H1 (cell line): ENCODE data around the gene PDZRN3. TPM values are rescaled to one million over a fixed set of nuclear protein-coding genes. Genes with fewer than 3 reads are reported as not detected.

Experiments
- CTCF ChIA-PET: fragments of 300-600 bp; sonication (Branson Sonifier 250); formaldehyde crosslinking; loops from one replicate; lab custom pipeline; 2021; ENCODE audit not compliant: partially characterized antibody; lab: Charles Lee
- POLR2A ChIA-PET: fragments of 300-600 bp; sonication (Branson Sonifier 250); formaldehyde crosslinking; loops from one replicate; lab custom pipeline; 2021; ENCODE audit warnings: inconsistent platforms; ENCODE audit not compliant: partially characterized antibody; lab: Charles Lee
- DNase-seq, 2 experiments: peaks; one replicate each; pipeline versions ENCODE4 v3.0.0 to v3.0.0-alpha.2; 2010 to 2022; ENCODE audit warnings: low spot score in 2 of 2, low read depth in 1 of 2, mixed read lengths in 1 of 2
- FAIRE-seq: peaks from 2 replicates; lab custom pipeline; 2011; peaks lifted over from hg19 to GRCh38; lab: Jason Lieb, UNC
- H2AFZ ChIP-seq: 2 replicates; pipeline ENCODE4 v1.8.1; 2012; ENCODE audit warnings: low read length, inconsistent platforms
- H2AK5ac ChIP-seq: 2 replicates; pipeline ENCODE4 v1.6.1; 2013; ENCODE audit warnings: low read depth, low read length
- H2BK120ac ChIP-seq: replicated peaks from 2 replicates; pipeline ENCODE3; 2013; ENCODE audit warnings: low read depth, low read length, inconsistent platforms
- H2BK12ac ChIP-seq: 2 replicates; pipeline ENCODE4 v1.6.1; 2013; ENCODE audit warnings: low read depth, low read length
- H2BK15ac ChIP-seq: 2 replicates; pipeline ENCODE4 v1.6.1; 2013; ENCODE audit warnings: low read length
- H2BK20ac ChIP-seq: 2 replicates; pipeline ENCODE4 v1.6.1; 2013; ENCODE audit warnings: low read length
- H2BK5ac ChIP-seq: 2 replicates; pipeline ENCODE4 v1.6.1; 2013; ENCODE audit warnings: low read depth, low read length
- H3K14ac ChIP-seq: 2 replicates; pipeline ENCODE4 v1.6.1; 2013; ENCODE audit warnings: inconsistent platforms; ENCODE audit not compliant: insufficient read length
- H3K18ac ChIP-seq: 2 replicates; pipeline ENCODE4 v1.6.1; 2013; ENCODE audit warnings: low read length; ENCODE audit errors: extremely low read depth
- H3K23ac ChIP-seq: 2 replicates; pipeline ENCODE4 v1.6.1; 2013; ENCODE audit warnings: inconsistent platforms; ENCODE audit not compliant: insufficient read length
- H3K23me2 ChIP-seq: 2 replicates; pipeline ENCODE4 v1.6.1; 2013; ENCODE audit warnings: low read depth, low read length
- H3K27ac ChIP-seq: 2 replicates; pipeline ENCODE4 v1.6.1; 2011; ENCODE audit warnings: low read depth, low read length, inconsistent platforms
- H3K27me3 ChIP-seq, 4 experiments: replicated peaks in 1 of 4; 1 replicate in 1 of 4; 2 replicates in 3 of 4; pipeline versions ENCODE4 v1.6.1 to v1.8.1; 2011 to 2013; ENCODE audit warnings: low read length in 3 of 4, mild to moderate bottlenecking in 3 of 4, inconsistent platforms in 2 of 4, mixed read lengths in 2 of 4, moderate library complexity in 1 of 4; ENCODE audit not compliant: control insufficient read depth in 3 of 4, insufficient read depth in 3 of 4; ENCODE audit errors: extremely low read depth in 1 of 4
- H3K36me3 ChIP-seq, 4 experiments: 2 replicates each; pipeline versions ENCODE4 v1.6.1 to v1.8.1; 2011 to 2013; ENCODE audit warnings: mild to moderate bottlenecking in 4 of 4, low read length in 3 of 4, moderate library complexity in 2 of 4, control low read depth in 1 of 4, inconsistent platforms in 1 of 4; ENCODE audit not compliant: insufficient read depth in 4 of 4, control insufficient read depth in 2 of 4
- H3K4ac ChIP-seq: replicated peaks from 2 replicates; pipeline ENCODE3; 2013; ENCODE audit warnings: low read length, low read depth, mixed read lengths, inconsistent platforms; ENCODE audit not compliant: insufficient read length
- H3K4me1 ChIP-seq, 4 experiments: replicated peaks in 1 of 4; 1 replicate in 1 of 4; 2 replicates in 3 of 4; pipeline versions ENCODE4 v1.6.1 to v1.8.1; 2011 to 2013; ENCODE audit warnings: low read length in 3 of 4, inconsistent platforms in 2 of 4, mixed read lengths in 1 of 4; ENCODE audit not compliant: insufficient read depth in 4 of 4, control insufficient read depth in 3 of 4
- H3K4me2 ChIP-seq, 2 experiments: 2 replicates each; pipeline versions ENCODE4 v1.6.1 to v1.8.1; 2011 to 2013; ENCODE audit warnings: low read depth in 2 of 2, low read length in 2 of 2, control low read depth in 1 of 2, inconsistent platforms in 1 of 2, mild to moderate bottlenecking in 1 of 2; ENCODE audit not compliant: insufficient read depth in 1 of 2
- H3K4me3 ChIP-seq, 4 experiments: fragments of 200-600, 300-600 bp in 1 of 4; sonication (generic), shearing (Covaris generic), sonication (Bioruptor Twin) in 1 of 4; 2 replicates each; pipeline versions ENCODE4 v1.5.1 to v1.8.1; 2011 to 2016; ENCODE audit warnings: low read length in 4 of 4, low read depth in 3 of 4, control low read depth in 2 of 4, inconsistent platforms in 2 of 4, mild to moderate bottlenecking in 2 of 4, mixed read lengths in 1 of 4, moderate library complexity in 1 of 4; ENCODE audit not compliant: insufficient read depth in 2 of 4; ENCODE audit errors: extremely low read depth in 1 of 4
- H3K56ac ChIP-seq: replicated peaks from 2 replicates; pipeline ENCODE3; 2013; ENCODE audit warnings: low read depth, mild to moderate bottlenecking, mixed read lengths, low read length, inconsistent platforms; ENCODE audit not compliant: insufficient read length
- H3K79me1 ChIP-seq: 2 replicates; pipeline ENCODE4 v1.6.1; 2013; ENCODE audit warnings: low read depth, low read length, control low read depth
- H3K79me2 ChIP-seq, 2 experiments: 2 replicates each; pipeline versions ENCODE4 v1.6.1 to v1.8.1; 2012 to 2013; ENCODE audit warnings: low read length in 2 of 2, mild to moderate bottlenecking in 2 of 2, inconsistent platforms in 1 of 2; ENCODE audit not compliant: insufficient read depth in 2 of 2, control insufficient read depth in 1 of 2
- H3K9ac ChIP-seq, 4 experiments: replicated peaks in 1 of 4; 1 replicate in 1 of 4; 2 replicates in 3 of 4; pipeline versions ENCODE4 v1.6.1 to v1.8.1; 2011 to 2013; ENCODE audit warnings: low read depth in 3 of 4, low read length in 3 of 4, control low read depth in 2 of 4, mild to moderate bottlenecking in 2 of 4, moderate library complexity in 2 of 4, inconsistent platforms in 1 of 4; ENCODE audit errors: extremely low read depth in 1 of 4
- H3K9me3 ChIP-seq, 2 experiments: 2 replicates each; pipeline versions ENCODE4 v1.6.1 to v1.8.1; 2012 to 2013; ENCODE audit warnings: mild to moderate bottlenecking in 2 of 2, moderate library complexity in 2 of 2, control low read depth in 1 of 2, inconsistent platforms in 1 of 2, low read depth in 1 of 2, low read length in 1 of 2, mixed read lengths in 1 of 2; ENCODE audit not compliant: insufficient read depth in 2 of 2
- H4K20me1 ChIP-seq, 2 experiments: replicated peaks in 1 of 2; 2 replicates each; pipeline versions ENCODE3 to v1.8.1; 2011 to 2013; ENCODE audit warnings: inconsistent platforms in 2 of 2, low read length in 2 of 2, mild to moderate bottlenecking in 1 of 2; ENCODE audit not compliant: insufficient read depth in 2 of 2, control insufficient read depth in 1 of 2
- H4K5ac ChIP-seq: 2 replicates; pipeline ENCODE4 v1.6.1; 2013; ENCODE audit warnings: low read length, low read depth, mixed read lengths, inconsistent platforms; ENCODE audit not compliant: insufficient read length
- H4K8ac ChIP-seq: 2 replicates; pipeline ENCODE4 v1.8.0; 2013; ENCODE audit warnings: mild to moderate bottlenecking, moderate library complexity, low read length, inconsistent platforms; ENCODE audit not compliant: insufficient read depth; ENCODE audit errors: extremely low read depth
- H4K91ac ChIP-seq: replicated peaks from 2 replicates; pipeline ENCODE3; 2013; ENCODE audit warnings: low read length, mixed read lengths, inconsistent platforms; ENCODE audit not compliant: insufficient read length
- BCL11A ChIP-seq, 2 experiments: IDR thresholded peaks; one replicate each; pipeline ENCODE4 v1.6.1; 2011; ENCODE audit warnings: low read depth in 2 of 2, low read length in 2 of 2, mild to moderate bottlenecking in 2 of 2
- GABPA ChIP-seq: IDR thresholded peaks from 2 replicates; pipeline ENCODE4 v1.6.1; 2011; ENCODE audit warnings: mild to moderate bottlenecking, low read length, moderate library complexity, borderline replicate concordance; ENCODE audit not compliant: insufficient read depth
- KDM4A ChIP-seq: IDR thresholded peaks from one replicate; pipeline ENCODE4 v1.7.1; 2012; ENCODE audit warnings: low read depth, mild to moderate bottlenecking, moderate library complexity, low read length, inconsistent platforms; ENCODE audit not compliant: severe bottlenecking
- SIRT6 ChIP-seq: IDR thresholded peaks from one replicate; pipeline ENCODE4 v1.7.1; 2012; ENCODE audit warnings: low read length, inconsistent platforms
- WGBS, 2 experiments: shearing (Covaris generic) in 1 of 2; methylation state at CpG; one replicate each; pipeline versions ENCODE4 v1.1.6 to v1.1.7; 2013 to 2015; ENCODE audit warnings: low lambda C conversion rate in 2 of 2, mixed read lengths in 2 of 2, inconsistent platforms in 1 of 2, low coverage in 1 of 2, missing lambda C conversion rate in 1 of 2; ENCODE audit not compliant: insufficient replicate concordance in 2 of 2, insufficient coverage in 1 of 2, insufficient read length in 1 of 2; ENCODE audit errors: extremely low coverage in 1 of 2, missing lambda C conversion rate in 1 of 2; 5-methylcytosine and 5-hydroxymethylcytosine counted together
- polyA plus RNA-seq, 7 experiments: library from polyadenylated mRNA; depleted of rRNA in 3 of 7; stranded (reverse) in 5 of 7; unstranded in 2 of 7; fragments of >200 nt in 5 of 7; fragments of 200-250 nt in 2 of 7; gene quantifications; 1 replicate in 5 of 7; 2 replicates in 1 of 7; 4 replicates in 1 of 7; pipeline versions ENCODE4 v1.2.1 to v1.2.3, GENCODE V29; 2011 to 2013; ENCODE audit warnings: missing spikeins in 2 of 7, mixed read lengths in 2 of 7
- total RNA-seq: library from RNA; stranded (reverse); fragmentation: NEBNext Ultra II Directional; extraction: Animal tissue kit (Norgen Biotek cat#: 25700); gene quantifications from 2 replicates; pipeline ENCODE4 v1.2.1, GENCODE V29; 2021

Gene PDZRN3
- total and polyA plus RNA-seq, 2 of the 8 experiments (the other 6 are each of a cell fraction or from before 2014, with no cell fraction given): 4.2 to 20.5 TPM

GRCh38 chr3:73633453-73633852 is 8.7 kb upstream of the PDZRN3 start:
- DNase-seq (no peak), FAIRE-seq (no peak)
- no peak overlapping the region for H2BK120ac ChIP-seq
- no peaks in the 10 kb centered on the region for H3K27me3 ChIP-seq
- no peak overlapping the region for H3K4me2 ChIP-seq
- 92% methylated on average over 2 of the region's 2 CpGs; no CpG with 5 or more reads in 1 of the 2 experiments for WGBS, 2 experiments
- no peak overlapping the region for H3K56ac ChIP-seq
- no peak overlapping the region for H4K8ac ChIP-seq
- no peaks in the 10 kb centered on the region for H3K79me2 ChIP-seq
- H3K14ac ChIP-seq: no peak overlapping the region
- no peak overlapping the region for H2AK5ac ChIP-seq
- H3K9me3 ChIP-seq: no peaks in the 10 kb centered on the region
- H4K5ac ChIP-seq: no peak overlapping the region
- no peak overlapping the region for H2AFZ ChIP-seq
- H2BK5ac ChIP-seq: no peak overlapping the region
- no peak overlapping the region for H2BK20ac ChIP-seq
- no peak overlapping the region for H3K18ac ChIP-seq
- H3K36me3 ChIP-seq: no peaks in the 10 kb centered on the region
- H3K9ac ChIP-seq: no peak overlapping the region
- TF ChIP-seq BCL11A (IDR thresholded peaks at IDR 0.05; ENCODE audit: low read depth in 2 of 2, low read length in 2 of 2) (no peak), SIRT6 (no peak), KDM4A (no peak), GABPA (no peak)
- TF ChIP-seq, all 59 proteins: peak for 0
- no peak overlapping the region for H3K27ac ChIP-seq
- H3K23ac ChIP-seq: no peak overlapping the region
- no peak overlapping the region for H2BK12ac ChIP-seq
- ChIA-PET POLR2A (no interaction called here), CTCF (interaction anchor here (1.6 kb wide), 1 partner anchor 215 kb away, joined by 4 read pairs; no protein-coding TSS in a partner anchor)
- H4K20me1 ChIP-seq: no peaks in the 10 kb centered on the region
- no peak overlapping the region for H4K91ac ChIP-seq
- H3K23me2 ChIP-seq: no peaks in the 10 kb centered on the region
- no peak overlapping the region for H2BK15ac ChIP-seq
- no peak overlapping the region for H3K4ac ChIP-seq
- H3K4me1 ChIP-seq: peaks cover 0 to 2% (median 0%) of the 10 kb centered on the region in 4 experiments; a peak in 2 of 7 replicates
- H3K79me1 ChIP-seq: no peaks in the 10 kb centered on the region
- no peak overlapping the region for H3K4me3 ChIP-seq
